Left forelimb (tissue), 1 donor: ENCODE data around the gene PAMR1.

Experiments used
- DNase-seq: peaks from one replicate; pipeline ENCODE4 v3.0.0-alpha.2; 2018; ENCODE audit warnings: low spot score

Gene PAMR1

DNA sequence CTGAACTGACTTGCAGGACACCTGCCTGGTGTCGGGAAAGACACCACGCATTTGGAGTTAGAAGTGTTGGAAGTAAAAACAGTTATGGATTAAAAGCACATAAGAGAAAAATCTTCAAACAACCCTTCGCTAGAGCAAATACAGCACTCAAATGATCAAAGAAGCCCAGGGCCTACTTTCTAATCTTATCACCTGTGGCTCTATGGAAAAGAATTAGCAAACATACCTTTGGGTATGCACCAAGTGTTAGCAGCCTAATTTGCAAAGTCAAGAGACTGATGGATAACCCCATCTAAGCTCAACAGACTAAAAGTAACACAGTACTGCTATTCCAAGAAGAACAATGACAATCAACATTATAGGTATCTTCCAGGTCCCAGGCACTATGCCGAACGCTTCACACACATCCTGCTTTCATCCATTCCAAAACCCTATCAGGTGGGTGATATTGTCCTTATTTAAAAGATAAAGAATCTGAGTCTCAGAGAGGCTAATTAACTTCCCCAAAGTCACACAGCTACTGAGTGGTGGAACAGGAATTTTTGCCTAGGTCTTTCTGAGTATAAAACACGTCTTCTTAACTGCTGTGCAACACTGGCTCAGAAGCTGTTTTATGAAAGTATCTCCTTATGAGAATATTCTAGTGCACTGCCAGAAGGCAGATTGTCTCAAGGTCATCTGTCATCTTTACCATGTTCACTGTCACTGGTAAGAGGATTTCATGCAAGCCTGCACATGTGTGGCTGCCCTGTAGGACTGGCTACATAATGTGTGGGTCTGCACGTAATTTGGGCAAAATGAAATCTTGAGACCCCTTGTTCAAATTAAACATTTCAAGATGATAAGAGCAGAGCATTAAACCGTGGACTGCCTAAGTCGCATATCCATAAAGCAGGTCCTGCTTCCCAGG lies 122.4 kb downstream of the PAMR1 start:
- no peak for DNase-seq

DNA sequence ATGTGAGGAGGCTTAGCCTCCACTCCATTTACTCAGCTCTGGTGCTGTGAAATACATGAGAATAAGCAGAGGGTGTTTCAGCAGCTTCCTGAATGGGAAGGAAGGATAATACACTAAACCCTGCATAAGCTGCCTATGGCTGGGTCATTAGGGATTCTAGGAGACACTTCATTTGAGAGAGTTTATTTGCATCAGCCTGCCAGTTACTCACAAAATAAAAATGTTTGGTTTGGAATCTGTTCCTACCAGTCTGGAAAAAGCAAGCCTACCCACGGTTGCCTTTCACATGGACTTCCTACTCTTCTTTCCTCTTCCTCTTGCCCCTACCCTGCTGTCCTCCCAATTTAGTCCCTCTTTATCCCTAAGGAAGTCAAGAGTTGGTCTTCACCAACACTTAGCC lies 126.5 kb downstream of the PAMR1 start:
- no peak for DNase-seq

DNA sequence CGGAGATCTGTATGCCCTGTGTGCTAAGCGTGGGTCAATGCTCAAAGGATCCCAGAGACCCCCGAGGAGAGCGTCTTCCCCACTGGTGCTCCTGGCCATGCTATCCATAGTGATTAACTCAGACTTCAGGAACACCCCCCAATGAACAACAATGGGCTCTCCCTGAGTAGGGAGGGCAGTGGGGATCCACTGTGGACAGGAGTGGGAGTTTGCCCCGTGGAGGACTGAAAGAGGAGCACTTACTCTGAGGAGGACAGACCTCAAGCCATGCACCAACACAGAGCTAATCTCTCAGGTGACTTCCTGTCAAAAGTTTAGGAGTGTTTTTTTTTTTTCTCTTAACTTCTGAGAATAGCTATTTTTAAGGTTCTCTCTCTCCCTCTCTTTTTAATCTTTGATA lies 130.5 kb downstream of the PAMR1 start:
- DNase-seq: no peak

DNA sequence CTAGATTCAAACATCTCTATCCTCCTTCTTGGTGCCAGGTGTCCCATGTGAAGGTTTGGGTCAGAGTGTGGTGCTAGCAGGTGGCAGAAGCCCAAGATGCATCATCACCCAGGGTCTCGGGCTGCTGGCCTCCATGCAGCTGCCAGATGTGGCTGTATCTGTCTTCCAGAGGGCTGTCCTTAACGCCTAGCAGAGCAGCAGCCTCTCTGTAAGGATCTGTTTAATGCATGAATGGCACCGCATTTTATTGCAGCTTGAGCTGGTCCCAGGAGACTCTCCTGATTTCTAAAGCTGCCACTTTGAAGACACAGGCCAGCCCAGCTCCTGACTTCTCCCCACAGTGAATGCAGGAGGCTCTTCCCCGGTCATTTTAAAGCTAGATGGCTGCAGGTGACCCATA lies 132.3 kb downstream of the PAMR1 start:
- DNase-seq: no peak

- peak; percentile 92 for DNase-seq
Measured at GRCh38 chr11:35391922-35392688, 133.3 kb downstream of the PAMR1 start.

GRCh38 chr11:35390737-35391682 lies 134.4 kb downstream of the PAMR1 start:
- DNase-seq: no peak

DNA sequence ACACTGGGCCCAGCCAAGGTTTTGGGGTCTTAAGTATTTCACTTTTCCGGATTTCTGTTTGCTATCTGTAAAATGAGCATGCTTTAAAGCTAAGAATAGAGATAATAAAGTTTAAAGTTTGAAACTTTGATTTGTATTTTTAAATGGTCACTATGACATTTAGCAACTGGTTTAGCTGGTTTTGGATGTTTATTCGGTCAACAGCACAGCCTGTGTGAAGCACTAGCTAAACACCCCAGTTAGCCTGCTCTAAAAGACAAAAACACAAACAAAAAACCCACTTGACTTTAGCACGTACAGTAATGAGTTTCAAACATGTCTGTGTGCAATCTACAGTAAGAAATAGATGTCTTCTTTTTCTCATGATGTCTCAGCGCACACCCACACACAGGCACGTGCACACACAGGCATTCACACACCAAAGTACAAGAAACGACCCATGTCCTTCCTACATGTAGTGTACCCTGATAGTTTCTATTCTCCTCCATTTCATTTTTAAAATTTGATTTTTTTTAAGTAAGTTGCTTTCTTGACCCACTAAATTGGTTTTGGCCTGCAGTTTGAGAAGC lies 135.4 kb downstream of the PAMR1 start:
- no peak for DNase-seq

- no peak for DNase-seq
Measured at GRCh38 chr11:35389112-35389511, 136.3 kb downstream of the PAMR1 start.

- no peak for DNase-seq
Measured at GRCh38 chr11:35388061-35388460, 137.4 kb downstream of the PAMR1 start.

GRCh38 chr11:35387111-35387982 lies 138.1 kb downstream of the PAMR1 start:
- no peak for DNase-seq

GRCh38 chr11:35383953-35384352 lies 141.5 kb downstream of the PAMR1 start:
- DNase-seq: no peak
